Effector memory CD8-positive, alpha-beta T cell (primary cell): ENCODE results near the gene KRTAP9-4.
"Not testable (repeated sequence)": the region's sequence is repeated elsewhere in the genome, so short reads cannot be mapped to it uniquely, and the experiment has no call there.

Source experiments
- ATAC-seq: fragments of 150-1000 bp; cut with Tn5 transposase; replicated peaks from 2 replicates; pipeline ENCODE4 v1.10.0; 2021; ENCODE audit warnings: mild to moderate bottlenecking, moderate library complexity
- DNase-seq, 3 experiments: peaks; one replicate each; pipeline ENCODE4 v3.0.0; 2021
- H3K27ac Mint-ChIP-seq, 2 donors: one replicate each; pipeline ENCODE4 v1.8.0; 2022; ENCODE audit warnings: mild to moderate bottlenecking in 2 of 2, mixed read lengths in 2 of 2, moderate library complexity in 2 of 2
- H3K27me3 Mint-ChIP-seq, 2 donors: one replicate each; pipeline ENCODE4 v1.8.0; 2022; ENCODE audit warnings: mixed read lengths in 2 of 2
- H3K36me3 Mint-ChIP-seq: one replicate; pipeline ENCODE4 v1.8.0; 2022; ENCODE audit warnings: mild to moderate bottlenecking, moderate library complexity, mixed read lengths; ENCODE audit not compliant: insufficient read depth
- H3K4me1 Mint-ChIP-seq, 2 donors: one replicate each; pipeline ENCODE4 v1.8.0; 2022; ENCODE audit warnings: low read depth in 2 of 2, mixed read lengths in 2 of 2
- H3K4me3 Mint-ChIP-seq, 2 donors: one replicate each; pipeline ENCODE4 v1.8.0; 2022; ENCODE audit warnings: mild to moderate bottlenecking in 2 of 2, mixed read lengths in 2 of 2, moderate library complexity in 2 of 2
- H3K9me3 Mint-ChIP-seq, 2 donors: one replicate each; pipeline ENCODE4 v1.8.0; 2022; ENCODE audit warnings: mixed read lengths in 2 of 2
- total RNA-seq, 9 experiments: gene quantifications; one replicate each; lab custom pipeline; 2026; lab: John Stamatoyannopoulos, UW

The KRTAP9-4 gene
- 0 reads per million in 9 experiments for total RNA-seq

- not testable (repeated sequence) for DNase-seq, H3K4me1 Mint-ChIP-seq, H3K9me3 Mint-ChIP-seq, H3K4me3 Mint-ChIP-seq, H3K36me3 Mint-ChIP-seq, ATAC-seq
- Mint-ChIP-seq H3K27me3 (peaks cover 18 to 24% of the 10 kb centered on the region in 2 donors), H3K27ac (peak within 1 kb of the TSS in 1 of 2 donors; percentile 5)
Observed at GRCh38 chr17:41249637-41250240, at the start of gene KRTAP9-4. Gene KRTAP9-4 (plus strand): TSS chr17:41249687. CDS start chr17:41249721, 34 bp downstream.

GRCh38 chr17:41211845-41212466 lies 37.5 kb upstream of the KRTAP9-4 start:
- peaks cover 62 to 85% of the 10 kb centered on the region in 2 donors for H3K27me3 Mint-ChIP-seq
- no peaks in the 10 kb centered on the region for H3K4me1 Mint-ChIP-seq
- H3K27ac Mint-ChIP-seq = no peak overlapping the region
- no peak overlapping the region for H3K4me3 Mint-ChIP-seq
- H3K9me3 Mint-ChIP-seq = no peaks in the 10 kb centered on the region
- H3K36me3 Mint-ChIP-seq = no peaks in the 10 kb centered on the region
- ATAC-seq = no peak
- DNase-seq = no peak

DNA sequence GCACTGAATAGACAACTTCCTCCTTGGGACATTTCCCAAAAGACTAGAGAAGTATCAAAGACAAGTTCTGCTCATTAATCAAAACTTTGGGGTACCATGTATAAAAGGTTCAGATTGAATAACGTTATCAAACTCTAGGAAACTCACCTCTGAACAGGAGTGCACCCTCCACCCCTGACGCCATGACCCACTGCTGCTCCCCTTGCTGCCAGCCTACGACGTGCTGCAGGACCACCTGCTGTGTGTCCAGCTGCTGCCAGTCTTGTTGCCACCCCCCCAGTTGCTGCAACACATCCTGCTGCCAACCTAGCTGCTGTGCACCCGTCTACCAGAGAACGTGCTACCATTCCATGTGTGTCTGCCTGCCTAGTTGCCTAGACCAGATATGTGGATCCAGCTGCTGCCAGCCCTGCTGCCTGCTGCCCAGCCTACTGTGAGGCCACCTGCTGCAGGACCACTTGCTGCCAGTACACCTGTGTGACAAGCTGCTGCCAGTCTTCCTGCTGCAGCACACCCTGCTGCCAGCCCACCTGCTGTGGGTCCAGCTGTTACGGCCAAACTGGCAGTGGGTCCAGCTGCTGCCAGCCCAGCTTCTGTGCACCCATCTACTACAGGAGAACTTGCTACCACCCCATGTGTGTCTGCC lies 36.8 kb upstream of the KRTAP9-4 start:
- Mint-ChIP-seq H3K4me1 (no peaks in the 10 kb centered on the region), H3K4me3 (no peak overlapping the region), H3K9me3 (no peaks in the 10 kb centered on the region), H3K27ac (peak overlapping the region in 1 of 2 donors; percentile 57), H3K27me3 (peaks cover 66 to 89% of the 10 kb centered on the region in 2 donors), H3K36me3 (no peaks in the 10 kb centered on the region)
- ATAC-seq (no peak), DNase-seq (no peak)

DNA sequence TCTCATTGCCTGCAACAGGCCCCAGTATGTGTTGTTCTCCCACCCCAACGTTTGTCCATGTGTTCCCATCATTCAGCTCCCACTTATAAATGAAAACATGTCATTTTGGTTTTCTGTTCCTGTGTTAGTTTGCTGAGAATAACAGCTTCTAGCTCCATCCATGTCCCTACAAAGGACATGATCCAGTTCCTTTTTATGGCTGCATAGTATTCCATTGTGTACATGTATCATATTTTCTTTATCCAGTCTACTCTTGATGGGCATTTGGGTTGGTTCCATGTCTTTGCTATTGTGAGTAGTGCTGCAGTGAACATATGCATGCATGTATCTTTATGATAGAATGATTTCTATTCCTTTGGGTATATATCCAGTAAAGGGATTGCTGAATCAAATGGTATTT lies 33.8 kb upstream of the KRTAP9-4 start:
- Mint-ChIP-seq H3K4me1 (no peaks in the 10 kb centered on the region), H3K36me3 (no peaks in the 10 kb centered on the region), H3K27me3 (peaks cover 58 to 62% of the 10 kb centered on the region in 2 donors), H3K4me3 (no peak overlapping the region), H3K9me3 (no peaks in the 10 kb centered on the region), H3K27ac (no peak overlapping the region)
- no peak for ATAC-seq
- DNase-seq = no peak

- H3K36me3 Mint-ChIP-seq = no peaks in the 10 kb centered on the region
- no peak overlapping the region for H3K27ac Mint-ChIP-seq
- DNase-seq (no peak), ATAC-seq (no peak)
- no peak overlapping the region for H3K4me3 Mint-ChIP-seq
- H3K27me3 Mint-ChIP-seq = peaks cover 15 to 16% of the 10 kb centered on the region in 2 donors
- H3K4me1 Mint-ChIP-seq = no peaks in the 10 kb centered on the region
- no peaks in the 10 kb centered on the region for H3K9me3 Mint-ChIP-seq
Observed at GRCh38 chr17:41223821-41224220, 25.7 kb upstream of the KRTAP9-4 start.

DNA sequence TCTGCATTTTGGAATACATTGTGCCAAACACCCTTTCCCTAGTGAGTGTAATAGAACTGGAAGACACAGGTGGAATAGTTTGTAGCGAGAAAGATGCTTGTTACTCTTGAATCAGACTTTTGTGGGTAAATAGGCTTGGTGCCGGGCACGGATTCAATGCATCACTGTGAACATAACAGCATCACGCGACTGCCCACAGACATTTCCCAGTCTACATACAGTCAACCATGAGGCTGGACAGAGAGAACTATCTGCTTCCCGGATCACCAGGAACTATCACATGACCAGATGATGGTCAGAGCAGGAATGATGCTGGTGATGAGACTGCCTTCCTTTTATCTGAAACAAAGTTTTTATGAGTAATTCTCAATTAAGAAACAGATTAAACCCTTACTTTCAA lies 23.4 kb upstream of the KRTAP9-4 start:
- ATAC-seq = no peak
- Mint-ChIP-seq H3K36me3 (no peaks in the 10 kb centered on the region), H3K9me3 (no peaks in the 10 kb centered on the region), H3K4me1 (no peaks in the 10 kb centered on the region), H3K4me3 (no peak overlapping the region), H3K27ac (no peak overlapping the region), H3K27me3 (peaks cover 14 to 15% of the 10 kb centered on the region in 2 donors)
- DNase-seq = no peak

DNA sequence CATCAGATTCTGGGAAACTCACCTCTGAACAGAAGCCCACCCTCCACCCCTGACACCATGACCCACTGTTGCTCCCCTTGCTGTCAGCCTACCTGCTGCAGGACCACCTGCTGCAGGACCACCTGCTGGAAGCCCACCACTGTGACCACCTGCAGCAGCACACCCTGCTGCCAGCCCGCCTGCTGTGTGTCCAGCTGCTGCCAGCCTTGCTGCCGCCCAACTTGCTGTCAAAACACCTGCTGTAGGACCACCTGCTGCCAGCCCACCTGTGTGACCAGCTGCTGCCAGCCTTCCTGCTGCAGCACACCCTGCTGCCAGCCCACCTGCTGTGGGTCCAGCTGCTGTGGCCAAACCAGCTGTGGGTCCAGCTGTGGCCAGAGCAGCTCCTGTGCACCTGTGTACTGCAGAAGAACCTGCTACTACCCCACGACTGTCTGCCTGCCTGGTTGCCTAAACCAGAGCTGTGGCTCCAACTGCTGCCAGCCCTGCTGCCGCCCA lies 22.8 kb upstream of the KRTAP9-4 start, which contains the start of gene KRTAP9-2:
TSS of gene KRTAP9-2 (plus strand) at position 51 of the 498 bp plus-strand sequence. CDS start at position 58, 7 bp downstream.
- DNase-seq, H3K36me3 Mint-ChIP-seq, H3K9me3 Mint-ChIP-seq, H3K4me1 Mint-ChIP-seq, H3K4me3 Mint-ChIP-seq, H3K27ac Mint-ChIP-seq, ATAC-seq: not testable (repeated sequence)
- H3K27me3 Mint-ChIP-seq = peaks cover 14 to 15% of the 10 kb centered on the region in 2 donors

- no peak for DNase-seq
- no peak overlapping the region for H3K27ac Mint-ChIP-seq
- H3K36me3 Mint-ChIP-seq = no peaks in the 10 kb centered on the region
- no peak overlapping the region for H3K4me3 Mint-ChIP-seq
- no peak for ATAC-seq
- no peaks in the 10 kb centered on the region for H3K4me1 Mint-ChIP-seq
- peaks cover 31 to 36% of the 10 kb centered on the region in 2 donors for H3K27me3 Mint-ChIP-seq
- no peaks in the 10 kb centered on the region for H3K9me3 Mint-ChIP-seq
Observed at GRCh38 chr17:41230094-41230493, 19.4 kb upstream of the KRTAP9-4 start.

DNA sequence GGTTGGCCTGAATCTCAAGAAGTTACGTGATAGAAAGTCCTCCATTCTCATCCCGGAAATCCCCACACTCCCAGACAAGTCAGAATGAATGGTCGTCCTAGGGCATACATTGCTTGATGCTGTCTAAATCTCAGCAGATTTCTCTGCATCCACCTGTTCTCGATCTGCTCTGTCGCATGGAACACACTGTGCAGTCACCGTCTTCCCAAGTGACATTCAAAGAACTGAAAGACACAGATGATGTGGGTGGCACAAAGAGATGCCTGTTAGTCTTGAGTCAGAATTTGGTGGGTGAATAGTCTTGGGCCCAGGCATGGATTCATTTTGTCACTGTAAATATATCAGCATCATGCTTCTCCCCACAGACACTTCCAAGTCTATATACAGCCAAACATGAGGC lies 17.8 kb upstream of the KRTAP9-4 start:
- DNase-seq (no peak), ATAC-seq (no peak)
- Mint-ChIP-seq H3K27me3 (peaks cover 45 to 46% of the 10 kb centered on the region in 2 donors), H3K4me3 (no peak overlapping the region), H3K4me1 (no peaks in the 10 kb centered on the region), H3K36me3 (no peaks in the 10 kb centered on the region), H3K27ac (no peak overlapping the region), H3K9me3 (no peaks in the 10 kb centered on the region)

DNA sequence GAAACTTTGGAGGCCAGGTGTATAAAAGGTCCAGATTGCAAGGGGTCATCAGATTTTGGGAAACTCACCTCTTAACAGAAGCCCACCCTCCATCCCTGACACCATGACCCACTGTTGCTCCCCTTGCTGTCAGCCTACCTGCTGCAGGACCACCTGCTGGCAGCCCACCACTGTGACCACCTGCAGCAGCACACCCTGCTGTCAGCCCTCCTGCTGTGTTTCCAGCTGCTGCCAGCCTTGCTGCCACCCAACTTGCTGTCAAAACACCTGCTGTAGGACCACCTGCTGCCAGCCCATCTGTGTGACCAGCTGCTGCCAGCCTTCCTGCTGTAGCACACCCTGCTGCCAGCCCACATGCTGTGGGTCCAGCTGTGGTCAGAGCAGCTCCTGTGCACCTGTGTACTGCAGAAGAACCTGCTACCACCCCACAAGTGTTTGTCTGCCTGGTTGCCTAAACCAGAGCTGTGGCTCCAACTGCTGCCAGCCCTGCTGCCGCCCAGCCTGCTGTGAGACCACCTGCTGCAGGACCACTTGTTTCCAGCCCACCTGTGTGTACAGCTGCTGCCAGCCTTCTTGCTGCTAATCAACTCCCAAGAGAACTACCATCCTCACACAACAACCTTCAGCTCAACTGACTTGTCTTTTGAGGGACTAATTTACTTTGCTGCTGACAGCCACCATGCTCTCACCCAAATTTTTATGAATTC lies 16.9 kb upstream of the KRTAP9-4 start, which contains the start of gene KRTAP9-3:
TSS of gene KRTAP9-3 (plus strand) at position 51 of the 707 bp plus-strand sequence. CDS start at position 104, 53 bp downstream.
- not testable (repeated sequence) for ATAC-seq, DNase-seq, H3K36me3 Mint-ChIP-seq, H3K9me3 Mint-ChIP-seq, H3K4me1 Mint-ChIP-seq, H3K27ac Mint-ChIP-seq, H3K4me3 Mint-ChIP-seq
- peaks cover 49 to 51% of the 10 kb centered on the region in 2 donors for H3K27me3 Mint-ChIP-seq

DNA sequence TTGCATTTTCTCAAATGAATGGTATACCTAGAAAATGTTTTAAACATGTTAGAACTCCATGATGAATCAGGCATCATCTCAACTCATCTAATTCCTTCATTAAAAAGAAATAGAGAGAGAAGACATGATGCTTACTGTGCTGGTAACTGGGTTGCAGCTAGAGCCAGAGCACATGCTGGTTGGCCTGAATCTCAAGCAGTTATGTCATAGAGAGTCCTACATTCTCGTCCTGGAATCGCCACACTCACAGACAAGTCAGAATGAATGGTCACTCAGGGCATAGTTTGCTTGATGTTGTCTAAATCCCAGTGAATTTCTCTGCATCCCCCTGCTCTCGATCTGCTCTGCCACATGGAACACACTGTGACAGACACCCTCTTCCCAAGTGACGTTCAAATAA lies 12.4 kb upstream of the KRTAP9-4 start:
- DNase-seq, H3K27ac Mint-ChIP-seq, H3K4me3 Mint-ChIP-seq, H3K36me3 Mint-ChIP-seq, H3K4me1 Mint-ChIP-seq, H3K9me3 Mint-ChIP-seq, ATAC-seq: not testable (repeated sequence)
- peaks cover 51 to 77% of the 10 kb centered on the region in 2 donors for H3K27me3 Mint-ChIP-seq

- not testable (repeated sequence) for H3K27ac Mint-ChIP-seq, H3K4me3 Mint-ChIP-seq, H3K9me3 Mint-ChIP-seq, H3K4me1 Mint-ChIP-seq, DNase-seq, ATAC-seq, H3K36me3 Mint-ChIP-seq
- peaks cover 56 to 79% of the 10 kb centered on the region in 2 donors for H3K27me3 Mint-ChIP-seq
Observed at GRCh38 chr17:41237949-41238437, 11.5 kb upstream of the KRTAP9-4 start, which contains the start of gene KRTAP9-8. Gene KRTAP9-8 (plus strand): TSS chr17:41237999. CDS start chr17:41238052, 53 bp downstream.
